Lower leg skin (tissue), 4 donors: ENCODE data around the gene VSNL1. TPM values are rescaled to one million over a fixed set of nuclear protein-coding genes. Genes with fewer than 3 reads are reported as not detected.

Source experiments
- DNase-seq, 2 donors: peaks; one replicate each; pipeline ENCODE4 v3.0.0-alpha.2; 2019; ENCODE audit warnings: low spot score in 2 of 2
- H3K4me3 ChIP-seq: fragments of 200-600 bp; sonication (generic); 2 replicates; pipeline ENCODE4 v1.5.1; 2017; ENCODE audit warnings: mild to moderate bottlenecking, low read depth; ENCODE audit not compliant: poor library complexity, severe bottlenecking
- POLR2A ChIP-seq, 2 donors: fragments of 450-650 bp; IDR thresholded peaks; one replicate each; pipeline ENCODE4 v1.6.1; 2016 to 2017; ENCODE audit warnings: antibody characterized with exemption in 2 of 2, mild to moderate bottlenecking in 1 of 2, moderate library complexity in 1 of 2
- WGBS, 2 donors: methylation state at CpG; one replicate each; pipeline ENCODE4 v1.1.5; 2018; 5-methylcytosine and 5-hydroxymethylcytosine counted together
- intact Hi-C: fragments of 100-400 bp; cut with DNase I; formaldehyde crosslinking; loops from one replicate; pipeline ENCODE4 v1.15.0; 2023; ENCODE audit warnings: low total_unique reads
- total RNA-seq, 4 donors: library from RNA; depleted of rRNA; stranded (reverse); fragments of >200 nt; gene quantifications; one replicate each; pipeline ENCODE4 v1.1.0, GENCODE V29; 2016
- TF ChIP-seq, protein P1 (sequence below), 3 donors: fragments of 450-650 bp; IDR thresholded peaks; one replicate each; pipeline ENCODE4 v1.5.1; 2016; ENCODE audit warnings: antibody characterized with exemption in 3 of 3, mild to moderate bottlenecking in 3 of 3, moderate library complexity in 2 of 3

VSNL1 gene
- total RNA-seq, 4 donors from 2014 or later = 4.9 to 17.7 (median 9.5) TPM

DNA sequence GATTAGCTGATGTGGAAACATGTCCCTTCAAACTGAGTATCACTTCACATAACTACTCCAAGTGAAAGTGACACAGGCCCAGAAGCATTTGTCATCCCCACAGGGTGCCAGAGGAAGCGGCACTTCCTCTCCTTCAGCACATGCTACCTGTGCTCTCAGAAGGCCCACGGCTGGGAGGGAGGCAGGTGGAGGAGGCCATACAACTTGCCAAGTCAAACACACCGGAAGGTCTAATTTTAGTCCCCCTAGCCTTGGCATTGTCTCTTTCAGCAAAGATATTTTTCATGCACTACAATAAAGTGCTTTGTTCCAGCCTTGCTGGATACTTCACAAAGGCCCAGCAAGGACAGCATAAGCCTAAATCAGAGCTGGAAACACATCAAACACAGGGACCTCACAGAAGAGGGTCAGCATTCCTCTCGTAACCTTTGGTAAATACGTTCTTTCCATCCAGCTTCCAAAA is 38.0 kb downstream of the VSNL1 start:
- H3K4me3 ChIP-seq = no peak overlapping the region
- TF ChIP-seq, protein P1, sequence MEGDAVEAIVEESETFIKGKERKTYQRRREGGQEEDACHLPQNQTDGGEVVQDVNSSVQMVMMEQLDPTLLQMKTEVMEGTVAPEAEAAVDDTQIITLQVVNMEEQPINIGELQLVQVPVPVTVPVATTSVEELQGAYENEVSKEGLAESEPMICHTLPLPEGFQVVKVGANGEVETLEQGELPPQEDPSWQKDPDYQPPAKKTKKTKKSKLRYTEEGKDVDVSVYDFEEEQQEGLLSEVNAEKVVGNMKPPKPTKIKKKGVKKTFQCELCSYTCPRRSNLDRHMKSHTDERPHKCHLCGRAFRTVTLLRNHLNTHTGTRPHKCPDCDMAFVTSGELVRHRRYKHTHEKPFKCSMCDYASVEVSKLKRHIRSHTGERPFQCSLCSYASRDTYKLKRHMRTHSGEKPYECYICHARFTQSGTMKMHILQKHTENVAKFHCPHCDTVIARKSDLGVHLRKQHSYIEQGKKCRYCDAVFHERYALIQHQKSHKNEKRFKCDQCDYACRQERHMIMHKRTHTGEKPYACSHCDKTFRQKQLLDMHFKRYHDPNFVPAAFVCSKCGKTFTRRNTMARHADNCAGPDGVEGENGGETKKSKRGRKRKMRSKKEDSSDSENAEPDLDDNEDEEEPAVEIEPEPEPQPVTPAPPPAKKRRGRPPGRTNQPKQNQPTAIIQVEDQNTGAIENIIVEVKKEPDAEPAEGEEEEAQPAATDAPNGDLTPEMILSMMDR (IDR thresholded peaks at IDR 0.05) = no peak
- TF ChIP-seq POLR2A (IDR thresholded peaks at IDR 0.05) = no peak
- WGBS, 2 donors = 72 to 79% methylated on average over 5 of the region's 5 CpGs
- intact Hi-C loops = no loop called here
- DNase-seq = no peak

DNA sequence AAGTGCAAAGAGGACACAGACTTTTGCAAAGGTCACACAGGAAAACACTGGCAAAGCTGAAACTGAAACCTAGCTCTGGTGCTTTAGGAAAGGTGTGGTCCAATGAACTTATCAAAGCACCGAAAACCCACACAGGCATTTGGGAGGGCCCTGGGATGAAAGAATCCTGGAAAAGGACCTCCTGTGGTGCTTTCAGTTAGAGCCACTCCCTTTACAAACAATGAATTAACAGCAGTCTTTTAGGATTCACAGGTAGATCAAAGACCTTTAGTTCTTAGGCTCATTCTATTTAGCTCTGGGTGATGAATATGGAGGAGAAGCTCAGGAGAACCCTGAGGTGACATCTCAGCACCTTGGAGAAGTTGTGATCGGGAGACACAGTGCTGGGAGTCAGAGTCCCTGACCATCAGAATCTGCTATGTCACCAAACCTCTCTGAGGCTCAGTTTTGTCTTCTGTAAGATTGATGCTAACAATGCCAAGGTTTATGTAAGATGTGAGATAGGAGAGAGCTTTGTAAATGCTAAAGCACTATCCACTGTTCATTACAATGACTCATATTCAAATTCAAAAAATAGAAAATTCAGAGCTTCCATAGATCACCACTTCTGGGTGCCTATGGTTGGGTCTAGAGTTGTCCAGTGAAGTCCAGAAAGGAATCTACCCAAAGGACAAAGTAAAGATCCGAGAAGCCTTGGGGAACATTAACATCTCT is 39.3 kb downstream of the VSNL1 start:
- no peak for TF ChIP-seq POLR2A (IDR thresholded peaks at IDR 0.05)
- TF ChIP-seq, protein P1 (IDR thresholded peaks at IDR 0.05) = no peak
- 52 to 61% methylated on average over 3 of the region's 3 CpGs for WGBS, 2 donors
- intact Hi-C loops = no loop called here
- DNase-seq = no peak
- H3K4me3 ChIP-seq = no peak overlapping the region

DNA sequence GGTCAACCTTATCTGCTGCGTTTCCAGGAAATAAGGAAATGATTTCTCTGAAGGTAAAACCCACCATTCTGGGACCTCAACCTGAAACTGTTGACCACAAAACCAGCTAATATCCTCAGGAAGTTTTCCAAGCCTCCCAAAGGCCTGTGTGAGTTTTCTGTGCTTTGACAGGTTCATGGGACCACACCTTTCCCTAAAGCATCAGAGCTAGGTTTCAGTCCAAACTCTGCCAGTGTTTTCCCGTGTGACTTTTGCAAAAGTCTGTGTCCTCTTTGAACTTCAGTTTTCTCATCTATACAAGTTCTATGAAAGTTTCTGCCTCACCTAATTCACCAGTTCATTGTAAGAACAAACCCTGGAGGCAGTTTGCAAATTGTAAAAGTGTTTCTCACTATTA is 39.8 kb downstream of the VSNL1 start:
- TF ChIP-seq, protein P1 (IDR thresholded peaks at IDR 0.05) = no peak
- no peak for TF ChIP-seq POLR2A (IDR thresholded peaks at IDR 0.05)
- H3K4me3 ChIP-seq = no peak overlapping the region
- 45 to 57% methylated on average over 2 of the region's 2 CpGs for WGBS, 2 donors
- DNase-seq = no peak
- intact Hi-C loops = no loop called here

DNA sequence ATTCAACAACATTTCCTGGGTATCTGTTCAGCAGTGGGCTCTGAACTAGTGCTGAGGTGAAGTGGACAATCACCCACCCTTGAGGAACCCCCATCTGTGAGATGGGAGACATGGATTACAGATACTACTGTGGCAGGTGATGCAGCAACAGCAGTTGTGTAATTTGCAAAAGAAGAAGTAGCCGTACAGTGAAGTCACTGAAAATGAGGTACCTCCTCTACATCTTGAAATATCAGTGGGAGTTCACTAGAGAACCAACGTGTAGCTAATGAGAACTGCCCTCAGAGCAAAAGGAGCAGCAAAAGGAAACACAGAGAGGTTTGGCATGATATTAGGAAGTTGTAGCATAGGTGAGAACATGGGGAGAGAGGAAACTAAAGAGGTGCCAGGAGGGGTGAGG is 41.3 kb downstream of the VSNL1 start:
- intact Hi-C loops = no loop called here
- TF ChIP-seq POLR2A (IDR thresholded peaks at IDR 0.05) = no peak
- TF ChIP-seq, protein P1 (IDR thresholded peaks at IDR 0.05) = no peak
- DNase-seq = no peak
- H3K4me3 ChIP-seq = no peak overlapping the region
- WGBS, 2 donors = 65 to 67% methylated on average over 2 of the region's 2 CpGs

- DNase-seq = no peak
- WGBS, 2 donors = 68 to 76% methylated on average over 2 of the region's 2 CpGs
- intact Hi-C loops = no loop called here
- TF ChIP-seq POLR2A (IDR thresholded peaks at IDR 0.05) = no peak
- TF ChIP-seq, protein P1 (IDR thresholded peaks at IDR 0.05) = no peak
- no peak overlapping the region for H3K4me3 ChIP-seq
Observed at GRCh38 chr2:17583166-17583565, 42.7 kb downstream of the VSNL1 start.

DNA sequence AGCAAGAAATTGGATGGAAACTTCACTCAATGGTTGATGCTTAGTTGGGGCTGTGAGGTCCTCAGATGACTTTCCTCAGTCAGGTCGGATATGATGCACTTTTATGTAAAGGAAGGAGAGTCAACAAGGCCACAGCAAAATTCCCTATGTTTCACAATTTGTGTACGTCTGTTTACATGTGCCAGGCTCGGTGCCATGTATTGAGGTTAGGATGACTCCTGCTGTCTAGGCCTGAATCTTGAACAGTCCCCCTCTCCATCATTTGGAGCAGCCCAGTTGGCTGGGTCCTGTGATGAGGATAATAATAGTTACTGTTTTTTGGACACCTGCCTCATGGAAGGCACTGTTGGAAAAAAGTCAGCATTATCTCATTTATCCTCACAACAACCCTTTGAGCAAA is 43.1 kb downstream of the VSNL1 start:
- 51 to 73% methylated on average over 3 of the region's 3 CpGs for WGBS, 2 donors

More for the DNA sequence above, 43.1 kb downstream of the VSNL1 start:
- no peak overlapping the region for H3K4me3 ChIP-seq
- intact Hi-C loops = no loop called here
- no peak for DNase-seq
- no peak for TF ChIP-seq POLR2A (IDR thresholded peaks at IDR 0.05)
- TF ChIP-seq, protein P1 (IDR thresholded peaks at IDR 0.05) = no peak
